Neuronal stem cell (in vitro differentiated cells): ENCODE results near the gene LMTK2.

Experiments used
- DNase-seq: peaks from one replicate; pipeline ENCODE4 v3.0.0-alpha.2; 2013; ENCODE audit warnings: low spot score
- H2AFZ ChIP-seq: one replicate; pipeline ENCODE4 v1.6.1; 2013; ENCODE audit warnings: mild to moderate bottlenecking, low read length, inconsistent platforms
- H2AK5ac ChIP-seq: 2 replicates; pipeline ENCODE4 v1.6.1; 2013; ENCODE audit warnings: low read depth, mild to moderate bottlenecking, inconsistent platforms, low read length, moderate library complexity, mixed read lengths
- H2BK120ac ChIP-seq: 2 replicates; pipeline ENCODE4 v1.6.1; 2013; ENCODE audit warnings: low read depth, mild to moderate bottlenecking, inconsistent platforms, low read length, moderate library complexity, mixed read lengths
- H2BK12ac ChIP-seq: one replicate; pipeline ENCODE4 v1.6.1; 2013; ENCODE audit warnings: low read length, inconsistent platforms
- H2BK15ac ChIP-seq: 2 replicates; pipeline ENCODE4 v1.6.1; 2013; ENCODE audit warnings: mild to moderate bottlenecking, low read length, inconsistent platforms, mixed read lengths
- H2BK5ac ChIP-seq: one replicate; pipeline ENCODE4 v1.6.1; 2013; ENCODE audit warnings: inconsistent platforms, mild to moderate bottlenecking, low read length, moderate library complexity
- H3K14ac ChIP-seq: one replicate; pipeline ENCODE4 v1.6.1; 2013; ENCODE audit warnings: low read length, inconsistent platforms
- H3K18ac ChIP-seq: 2 replicates; pipeline ENCODE4 v1.6.1; 2013; ENCODE audit warnings: low read length, inconsistent platforms
- H3K23ac ChIP-seq: 2 replicates; pipeline ENCODE4 v1.6.1; 2013; ENCODE audit warnings: low read depth, mild to moderate bottlenecking, mixed read lengths, low read length, inconsistent platforms; ENCODE audit not compliant: poor library complexity
- H3K27ac ChIP-seq: replicated peaks from 3 replicates; pipeline ENCODE4 v1.5.1; 2013; ENCODE audit warnings: low read length, inconsistent platforms
- H3K27me3 ChIP-seq, 3 experiments: 2 replicates each; pipeline ENCODE4 v1.6.1; 2013; ENCODE audit warnings: low read length in 3 of 3, mild to moderate bottlenecking in 2 of 3, inconsistent platforms in 1 of 3, low read depth in 1 of 3, mixed read lengths in 1 of 3, moderate library complexity in 1 of 3; ENCODE audit not compliant: control insufficient read depth in 3 of 3, insufficient read depth in 3 of 3
- H3K36me3 ChIP-seq, 2 donors: replicated peaks in 1 of 2; 2 replicates each; pipeline ENCODE4 v1.6.1; 2013; ENCODE audit warnings: low read length in 2 of 2; ENCODE audit not compliant: control insufficient read depth in 2 of 2, insufficient read depth in 2 of 2
- H3K4ac ChIP-seq: 2 replicates; pipeline ENCODE4 v1.6.1; 2013; ENCODE audit warnings: inconsistent platforms, mild to moderate bottlenecking, low read length, moderate library complexity
- H3K4me1 ChIP-seq, 2 donors: 1 replicate in 1 of 2; 2 replicates in 1 of 2; pipeline ENCODE4 v1.6.1; 2013; ENCODE audit warnings: low read length in 2 of 2, low read depth in 1 of 2; ENCODE audit not compliant: control insufficient read depth in 2 of 2, insufficient read depth in 1 of 2
- H3K4me2 ChIP-seq: one replicate; pipeline ENCODE4 v1.6.1; 2013; ENCODE audit warnings: mild to moderate bottlenecking, low read length, inconsistent platforms; ENCODE audit not compliant: insufficient read depth, poor library complexity, severe bottlenecking
- H3K4me3 ChIP-seq, 2 donors: 2 replicates each; pipeline ENCODE4 v1.5.1; 2013; ENCODE audit warnings: low read length in 2 of 2, mild to moderate bottlenecking in 2 of 2, inconsistent platforms in 1 of 2, moderate library complexity in 1 of 2
- H3K79me1 ChIP-seq: one replicate; pipeline ENCODE4 v1.6.1; 2013; ENCODE audit warnings: low read depth, mild to moderate bottlenecking, inconsistent platforms, low read length, moderate library complexity
- H3K9ac ChIP-seq: one replicate; pipeline ENCODE4 v1.6.1; 2013; ENCODE audit warnings: mild to moderate bottlenecking, low read depth, low read length, inconsistent platforms; ENCODE audit not compliant: poor library complexity
- H3K9me3 ChIP-seq, 2 donors: replicated peaks in 1 of 2; 2 replicates each; pipeline versions ENCODE3 to v1.6.1; 2013; ENCODE audit warnings: low read length in 2 of 2, mild to moderate bottlenecking in 2 of 2, inconsistent platforms in 1 of 2, low read depth in 1 of 2, mixed read lengths in 1 of 2, moderate library complexity in 1 of 2; ENCODE audit not compliant: control insufficient read depth in 2 of 2, insufficient read depth in 1 of 2
- H4K8ac ChIP-seq: one replicate; pipeline ENCODE4 v1.6.1; 2013; ENCODE audit warnings: low read depth, mild to moderate bottlenecking, inconsistent platforms, low read length, moderate library complexity
- H4K91ac ChIP-seq: one replicate; pipeline ENCODE4 v1.6.1; 2013; ENCODE audit warnings: low read length, low read depth, mild to moderate bottlenecking, inconsistent platforms; ENCODE audit not compliant: poor library complexity
- WGBS, 2 donors: extraction: QIAGEN DNeasy Blood & Tissue Kit; methylation state at CpG; one replicate each; pipeline ENCODE4 v1.1.7; 2013; ENCODE audit warnings: missing lambda C conversion rate in 2 of 2, mixed read lengths in 1 of 2; ENCODE audit not compliant: insufficient read length in 2 of 2, insufficient replicate concordance in 1 of 2; ENCODE audit errors: extremely low coverage in 2 of 2; 5-methylcytosine and 5-hydroxymethylcytosine counted together

LMTK2 gene

DNA sequence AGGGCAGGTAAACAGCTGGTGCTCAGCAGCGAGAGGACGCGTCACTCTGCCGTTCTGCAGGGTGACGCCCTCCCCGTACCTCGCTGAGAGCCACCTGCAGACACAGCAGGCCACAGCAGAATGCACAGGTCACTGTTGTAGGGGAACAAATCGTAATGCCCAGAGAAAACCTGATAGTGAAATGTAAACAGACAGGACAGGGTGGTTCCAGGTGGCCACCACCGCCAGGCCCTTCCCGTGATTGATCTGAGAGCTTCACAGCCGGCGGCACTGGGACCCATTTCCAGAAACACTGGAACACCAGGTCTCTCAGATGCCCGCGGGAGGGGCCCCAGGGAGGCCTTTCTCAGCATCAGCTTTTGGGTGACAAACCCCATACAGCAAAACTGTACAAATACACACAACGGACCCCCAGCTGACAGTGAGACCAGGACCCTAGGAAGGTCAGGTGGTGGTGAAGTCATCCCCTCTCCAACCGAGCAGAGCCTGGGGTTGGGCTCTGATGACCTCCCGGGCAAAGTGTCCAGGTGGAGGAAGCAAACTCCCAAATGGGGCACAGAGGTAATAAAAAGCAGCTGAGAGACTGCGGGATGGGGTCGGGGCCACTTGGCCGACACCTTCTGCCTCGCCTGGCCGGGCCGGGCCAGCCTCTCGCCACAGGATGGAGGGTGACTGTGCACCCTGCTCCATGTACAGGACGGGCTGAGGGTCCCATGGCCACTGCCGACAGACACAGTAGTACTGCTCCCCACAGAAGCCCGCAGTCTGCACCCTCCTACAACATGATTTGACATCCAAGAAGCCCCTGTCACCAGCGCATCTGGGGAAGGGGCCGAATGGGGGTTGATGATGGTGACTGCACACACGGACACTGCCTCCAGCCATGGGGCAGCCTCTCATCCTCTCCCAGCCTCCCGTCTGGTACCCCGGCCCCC lies 109.2 kb downstream of the LMTK2 start:
- H3K4me2 ChIP-seq, result no peak overlapping the region
- no peaks in the 10 kb centered on the region for H3K27me3 ChIP-seq
- H3K4me3 ChIP-seq, result no peak overlapping the region
- no peak overlapping the region for H3K27ac ChIP-seq
- no peak overlapping the region for H2BK5ac ChIP-seq
- no peaks in the 10 kb centered on the region for H3K9me3 ChIP-seq
- no peak overlapping the region for H3K14ac ChIP-seq
- peaks cover 3 to 14% of the 10 kb centered on the region in 2 donors for H3K4me1 ChIP-seq
- WGBS, 2 donors, result no CpG with 5 or more reads among the region's 32 CpGs
- H3K18ac ChIP-seq, result peak overlapping the region; percentile 28
- no peak overlapping the region for H2BK120ac ChIP-seq
- peak overlapping the region; percentile 60 for H3K9ac ChIP-seq
- no peak overlapping the region for H2BK15ac ChIP-seq
- H2AK5ac ChIP-seq, result peak overlapping the region; percentile 3
- no peak overlapping the region for H4K91ac ChIP-seq
- H3K79me1 ChIP-seq, result peaks cover 5% of the 10 kb centered on the region
- peak overlapping the region; percentile 84 for H2BK12ac ChIP-seq
- H4K8ac ChIP-seq, result no peak overlapping the region
- no peak overlapping the region for H2AFZ ChIP-seq
- DNase-seq, result no peak
- peak overlapping the region; percentile 93 for H3K4ac ChIP-seq
- H3K36me3 ChIP-seq, result peaks cover 0 to 6% of the 10 kb centered on the region in 2 donors
- peak overlapping the region; percentile 89 for H3K23ac ChIP-seq

- peak overlapping the region; percentile 93 for H3K18ac ChIP-seq
- peak overlapping the region; percentile 78 for H2BK5ac ChIP-seq
- H3K4me1 ChIP-seq, result peaks cover 3 to 8% of the 10 kb centered on the region in 2 donors
- peak overlapping the region; percentile 87 for H4K91ac ChIP-seq
- H3K23ac ChIP-seq, result peak overlapping the region; percentile 73
- no CpG with 5 or more reads among the region's 24 CpGs for WGBS, 2 donors
- H3K27ac ChIP-seq, result no peak overlapping the region
- no peak for DNase-seq
- no peak overlapping the region for H3K14ac ChIP-seq
- H2BK120ac ChIP-seq, result peak overlapping the region; percentile 97
- H3K79me1 ChIP-seq, result peaks cover 3% of the 10 kb centered on the region
- H3K9ac ChIP-seq, result no peak overlapping the region
- no peak overlapping the region for H3K4me3 ChIP-seq
- peak overlapping the region; percentile 99 for H2AK5ac ChIP-seq
- no peaks in the 10 kb centered on the region for H3K27me3 ChIP-seq
- H3K4ac ChIP-seq, result peak overlapping the region; percentile 98
- peak overlapping the region; percentile 91 for H2BK12ac ChIP-seq
- H3K9me3 ChIP-seq, result no peaks in the 10 kb centered on the region
- no peak overlapping the region for H3K4me2 ChIP-seq
- H2AFZ ChIP-seq, result no peak overlapping the region
- H3K36me3 ChIP-seq, result peaks cover 1 to 14% of the 10 kb centered on the region in 2 donors
- peak overlapping the region; percentile 86 for H4K8ac ChIP-seq
- H2BK15ac ChIP-seq, result peak overlapping the region; percentile 93
Measured at GRCh38 chr7:98216941-98217622, 110.4 kb downstream of the LMTK2 start.

- Histone ChIP-seq H3K27me3 (no peaks in the 10 kb centered on the region), H3K36me3 (peaks cover 1 to 14% of the 10 kb centered on the region in 2 donors), H3K23ac (peak overlapping the region; percentile 73), H4K8ac (peak overlapping the region; percentile 96), H3K4me3 (peak overlapping the region in 1 of 2 donors; percentile 22), H2AK5ac (peak overlapping the region; percentile 99), H3K9me3 (no peaks in the 10 kb centered on the region), H3K4me1 (peaks cover 3 to 8% of the 10 kb centered on the region in 2 donors), H3K27ac (peak overlapping the region; percentile 3), H3K9ac (no peak overlapping the region), H3K4me2 (no peak overlapping the region), H2BK5ac (peak overlapping the region; percentile 78), H3K14ac (no peak overlapping the region), H4K91ac (peak overlapping the region; percentile 87), H2AFZ (peak overlapping the region; percentile 61), H3K4ac (peak overlapping the region; percentile 98), H2BK12ac (peak overlapping the region; percentile 91), H3K79me1 (peaks cover 3% of the 10 kb centered on the region), H2BK15ac (peak overlapping the region; percentile 93), H2BK120ac (peak overlapping the region; percentile 97), H3K18ac (peak overlapping the region; percentile 93)
- WGBS, 2 donors, result no CpG with 5 or more reads among the region's 41 CpGs
- no peak for DNase-seq
Measured at GRCh38 chr7:98217623-98218582, 111.2 kb downstream of the LMTK2 start.
